Hepatocyte (in vitro differentiated cells): Measurements from ENCODE around the gene ARMH3.

Source experiments
- CTCF ChIP-seq: fragments of 200-600 bp; sonication (generic); IDR thresholded peaks from 2 replicates; pipeline ENCODE4 v1.5.1; 2016; ENCODE audit warnings: antibody characterized with exemption, mild to moderate bottlenecking; ENCODE audit not compliant: poor library complexity
- EZH2 ChIP-seq: fragments of 200-600 bp; sonication (generic); IDR thresholded peaks from 2 replicates; pipeline ENCODE4 v1.6.1; 2016; ENCODE audit warnings: antibody characterized with exemption, mild to moderate bottlenecking, borderline replicate concordance
- EZH2phosphoT487 ChIP-seq: fragments of 200-600 bp; sonication (generic); IDR thresholded peaks from one replicate; pipeline ENCODE4 v1.6.1; 2018; ENCODE audit warnings: antibody characterized with exemption, mild to moderate bottlenecking, low read depth, moderate library complexity; ENCODE audit not compliant: unreplicated experiment, severe bottlenecking

GRCh38 chr10:101826852-101827434, 229.0 kb downstream of the ARMH3 start:
- TF ChIP-seq CTCF, result no peak
- no peak for TF ChIP-seq EZH2
- no peak for TF ChIP-seq EZH2phosphoT487
